A673 (cell line): Measurements from ENCODE around the gene MID1.

ENCODE experiments used
- CTCF ChIP-seq: fragments of 300-800, 200-600 bp; sonication (generic); conservative IDR thresholded peaks from 2 replicates; pipeline ENCODE4 v1.5.1; 2017; ENCODE audit warnings: low read depth, mild to moderate bottlenecking, antibody characterized with exemption, low read length, moderate library complexity, mixed read lengths
- EZH2 ChIP-seq: fragments of 200-600 bp; sonication (generic); IDR thresholded peaks from 2 replicates; pipeline ENCODE4 v1.6.1; 2017; ENCODE audit warnings: borderline replicate concordance, low read depth, mild to moderate bottlenecking, mixed read lengths, antibody characterized with exemption, low read length; ENCODE audit not compliant: poor library complexity, severe bottlenecking

GRCh38 chrX:10508891-10509290 lies 111.5 kb downstream of the MID1 start:
- TF ChIP-seq CTCF: no peak
- TF ChIP-seq EZH2: no peak
